Activated CD4-positive, alpha-beta T cell treated with anti-CD3 and anti-CD28 coated beads, Interleukin-2, amount 50 U/mL, for 1 hour (primary cell): ENCODE data around the gene LATS1.
"Not testable (repeated sequence)": the region's sequence is repeated elsewhere in the genome, so short reads cannot be mapped to it uniquely, and the experiment has no call there.

Experiments
- DNase-seq: peaks from one replicate; pipeline ENCODE4 v3.0.0-alpha.2; 2020

The LATS1 gene

DNA sequence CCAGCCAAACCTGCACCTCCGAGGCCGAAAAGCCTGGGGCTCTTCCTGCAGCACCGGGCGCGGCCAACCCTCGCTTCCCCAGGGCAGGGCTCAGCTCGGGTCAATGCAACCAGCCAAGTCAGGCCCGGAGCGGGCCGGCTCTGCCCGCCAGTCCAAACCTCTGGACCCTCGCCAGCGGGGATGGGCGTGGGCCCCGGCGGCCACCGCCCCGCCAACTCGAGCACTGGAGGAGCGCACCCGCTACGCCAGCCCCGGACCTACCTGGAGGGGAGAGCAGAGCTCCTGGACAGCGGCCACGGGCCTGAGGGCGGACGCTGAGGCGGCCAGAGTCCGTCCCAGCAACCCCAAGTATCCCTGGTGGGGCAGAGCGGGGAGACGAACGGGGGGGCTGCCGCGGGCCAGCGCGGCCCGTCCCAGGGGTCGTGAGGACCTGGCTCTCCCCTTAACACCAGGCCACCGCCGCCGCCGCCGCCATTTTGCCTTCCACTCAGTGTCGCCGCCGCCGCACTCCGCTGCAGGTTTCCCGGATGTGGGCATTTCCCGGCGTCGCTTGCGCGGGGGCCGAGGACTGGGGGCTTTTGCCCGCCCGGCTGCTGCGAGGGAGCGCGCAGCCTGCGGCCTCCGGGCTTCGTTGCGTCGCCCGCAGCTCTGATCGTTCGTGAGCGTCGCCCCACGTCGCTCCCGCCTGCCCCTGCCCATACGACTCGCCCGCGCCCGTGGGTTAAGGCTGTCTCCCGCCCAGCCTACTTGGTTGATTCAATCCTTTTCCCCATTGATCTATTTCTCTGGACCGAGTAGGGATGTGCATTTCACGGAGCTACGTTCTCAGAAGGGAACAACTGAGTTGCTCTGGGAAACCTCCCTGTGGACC, at the start of gene LATS1:
LATS1 (minus strand) TSS at position 514 of the 871 bp plus-strand sequence. CDS start 15,975 bp downstream, outside the sequence.
- DNase-seq = peak; percentile 90

DNA sequence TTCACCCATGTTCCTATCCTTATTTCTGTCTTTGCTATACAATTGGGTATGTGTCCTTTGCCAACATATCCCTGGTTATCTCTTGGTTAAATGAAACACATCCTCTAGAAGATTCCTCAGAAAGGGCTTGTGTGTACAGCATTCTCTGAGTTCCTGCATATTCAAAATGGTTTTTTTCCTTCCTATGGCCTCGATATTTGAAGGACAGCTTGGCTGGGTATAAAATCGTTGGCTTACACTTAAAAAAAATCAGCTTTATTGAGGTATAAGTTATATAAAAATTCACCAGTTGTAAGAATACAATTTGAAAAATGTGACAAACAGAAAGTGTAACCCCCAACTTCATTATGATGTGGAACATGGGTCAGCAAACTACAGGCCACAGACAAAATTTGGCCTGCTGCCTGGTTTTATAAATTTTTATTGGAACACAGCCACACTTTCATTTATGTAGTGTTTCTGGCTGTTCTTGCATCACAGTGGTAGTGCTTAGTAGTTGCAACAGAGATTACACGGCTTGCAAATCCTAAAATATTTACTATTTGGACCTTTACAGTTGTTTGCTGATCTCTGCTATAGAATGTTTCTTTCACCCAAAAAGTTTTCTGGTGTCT, 48.4 kb upstream of the LATS1 start:
- DNase-seq = no peak

DNA sequence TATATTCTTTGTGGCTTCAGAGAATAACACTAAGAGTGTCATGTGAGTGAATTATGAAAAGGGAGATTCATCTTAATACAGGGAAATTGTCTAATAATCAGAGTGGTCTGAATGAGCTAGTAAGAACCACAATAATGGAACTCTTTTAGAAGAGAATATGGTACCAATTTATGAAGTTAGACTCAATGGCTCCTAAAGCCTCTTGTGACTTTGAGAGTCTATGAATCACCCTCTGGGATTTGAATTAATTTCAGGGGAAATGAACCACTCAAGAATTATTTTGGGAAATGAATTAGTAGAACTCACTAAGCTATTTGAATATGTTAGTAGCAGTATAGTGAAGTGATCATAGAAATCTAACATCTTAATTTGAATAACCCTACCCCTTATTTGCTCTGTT, 46.0 kb upstream of the LATS1 start:
- no peak for DNase-seq

DNA sequence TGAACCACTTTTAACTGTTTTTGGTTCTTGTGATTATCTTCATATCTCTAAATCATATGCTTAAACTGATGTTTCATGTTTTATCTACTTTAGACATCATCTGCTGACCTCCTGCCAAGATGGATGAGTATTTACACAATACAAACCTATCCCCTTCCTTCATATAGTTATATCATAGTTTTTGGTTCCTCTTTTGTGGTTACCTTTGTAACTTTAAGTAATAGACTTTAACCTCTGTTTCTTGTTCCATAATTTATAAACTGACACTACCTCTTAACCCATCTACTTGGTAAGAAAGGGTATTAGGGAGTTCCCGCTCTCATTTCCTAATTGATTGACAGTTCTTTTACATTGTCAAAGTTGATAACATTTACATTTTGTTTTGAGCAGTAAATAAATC, 43.5 kb upstream of the LATS1 start:
- no peak for DNase-seq

DNA sequence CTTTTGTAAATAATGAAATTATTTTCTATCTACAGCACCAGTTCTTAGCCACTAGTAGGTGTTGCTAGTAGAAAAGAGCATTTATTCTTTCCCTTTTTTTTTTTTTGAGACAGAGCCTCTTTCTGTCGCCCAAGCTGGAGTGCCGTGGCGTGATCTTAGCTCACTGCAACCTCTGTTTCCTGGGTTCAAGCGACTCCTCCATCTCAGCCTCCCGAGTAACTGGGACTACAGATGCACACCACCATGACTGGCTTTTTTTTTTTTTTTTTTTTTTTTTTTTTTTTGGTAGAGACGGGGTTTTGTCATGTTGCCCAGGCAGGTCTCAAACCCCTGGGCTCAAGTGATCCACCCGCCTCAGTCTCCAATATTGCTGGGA, 38.3 kb upstream of the LATS1 start:
- DNase-seq = no peak

DNA sequence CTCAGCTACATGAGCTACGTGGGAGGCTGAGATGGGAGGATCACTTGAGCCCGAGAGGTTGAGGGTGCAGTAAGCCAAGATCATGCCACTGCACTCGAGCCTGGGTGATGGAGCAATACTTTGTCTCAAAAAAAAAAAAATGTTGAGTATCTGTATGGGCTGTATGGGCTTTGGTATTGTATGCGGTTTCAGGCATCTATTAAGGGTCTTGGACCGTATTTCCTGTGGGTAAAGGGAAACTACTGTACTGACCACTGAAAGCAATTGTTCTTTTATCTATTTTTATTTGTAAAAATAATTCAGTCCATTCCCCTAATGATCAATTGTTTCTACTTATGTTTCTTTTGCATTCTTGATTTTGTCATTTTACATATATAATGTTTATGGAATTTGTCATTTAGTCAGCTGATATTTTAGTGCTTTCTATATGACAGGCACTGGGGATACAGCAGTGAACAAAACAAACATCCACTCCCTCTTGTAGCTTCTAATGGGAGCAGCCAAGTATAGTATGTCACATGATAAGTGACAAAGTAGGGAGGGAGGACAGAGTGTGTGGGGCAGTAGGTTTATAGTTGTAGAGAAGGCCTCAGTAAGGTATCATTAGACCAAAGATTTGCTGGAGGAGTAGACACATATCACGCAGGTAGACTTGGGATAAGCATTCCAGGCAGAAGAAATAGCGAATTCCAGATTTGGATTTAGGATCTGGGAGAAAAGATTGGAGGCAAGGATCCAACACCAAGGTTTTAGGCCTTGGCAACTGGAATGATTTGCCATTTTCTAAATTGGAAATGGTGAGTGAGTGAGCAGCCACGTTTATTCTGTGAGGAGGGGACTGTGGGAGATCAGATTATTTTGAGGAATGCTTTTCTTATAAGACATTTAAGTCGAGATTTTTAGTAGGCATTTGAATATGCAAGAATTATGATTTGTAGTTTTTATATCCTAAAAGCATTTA, 37.7 kb upstream of the LATS1 start:
- DNase-seq = no peak

DNA sequence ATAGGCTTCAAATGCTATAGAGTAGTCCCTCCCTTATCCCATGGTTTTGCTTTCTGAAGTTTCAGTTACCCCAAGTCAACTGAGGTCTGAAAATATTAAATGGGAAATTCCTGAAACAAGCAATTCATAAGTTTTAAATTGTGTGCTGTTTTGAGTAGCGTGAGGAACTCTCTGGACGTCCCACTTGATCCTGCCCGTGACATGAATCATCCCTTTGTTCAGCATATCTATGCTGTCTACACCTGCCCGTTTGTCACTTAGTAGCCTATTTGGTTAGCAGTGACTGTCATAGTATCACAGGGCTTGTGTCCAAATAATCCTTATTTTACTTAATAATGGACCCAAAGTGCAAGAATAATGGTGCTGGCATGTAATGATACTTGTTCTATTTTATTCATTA, 36.6 kb upstream of the LATS1 start:
- no peak for DNase-seq

DNA sequence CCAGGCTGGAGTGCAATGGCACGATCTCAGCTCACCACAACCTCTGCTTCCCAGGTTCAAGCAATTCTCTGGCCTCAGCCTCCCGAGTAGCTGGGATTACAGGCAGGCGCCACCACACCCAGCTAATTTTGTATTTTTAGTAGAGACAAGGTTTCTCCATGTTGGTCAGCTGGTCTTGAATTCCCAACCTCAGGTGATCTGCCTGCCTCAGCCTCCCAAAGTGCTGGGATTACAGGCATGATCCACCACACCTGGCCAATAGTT, 35.4 kb upstream of the LATS1 start:
- DNase-seq = not testable (repeated sequence)

DNA sequence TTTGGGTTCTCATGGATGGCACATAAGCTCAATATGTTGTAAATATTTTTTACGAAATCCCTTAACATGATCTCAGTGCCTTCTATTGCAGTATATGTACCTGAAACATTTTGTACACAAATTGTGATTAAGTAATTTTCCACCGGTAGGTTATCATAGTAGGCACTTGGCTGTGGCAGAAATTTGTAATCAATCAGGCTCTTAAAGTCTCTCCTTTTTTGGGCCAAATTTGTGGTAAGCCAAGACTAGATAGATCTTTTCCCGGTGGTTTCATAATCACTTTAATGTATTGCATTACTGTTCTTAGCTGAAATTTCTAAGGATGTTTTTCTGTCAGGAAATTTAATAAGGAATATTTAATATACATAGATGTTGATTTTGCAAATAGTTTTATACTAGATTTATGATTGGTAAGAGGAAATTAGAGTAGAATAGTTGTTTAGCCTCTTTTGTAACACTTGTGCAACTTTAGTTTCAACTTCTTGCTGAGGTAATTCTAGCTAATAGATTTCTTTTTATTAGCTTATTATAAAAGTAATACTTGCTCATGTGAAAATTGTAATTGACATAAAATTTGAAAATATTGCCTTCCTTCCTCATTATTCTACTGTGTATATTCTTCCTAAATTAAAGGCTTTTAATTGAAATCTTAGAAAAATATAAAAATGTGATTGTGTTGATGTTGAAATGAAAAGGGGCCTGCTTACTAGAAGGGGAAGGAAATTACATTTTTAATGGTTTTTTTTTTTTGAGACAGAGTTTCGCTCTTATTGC, 34.9 kb upstream of the LATS1 start:
- DNase-seq = no peak

DNA sequence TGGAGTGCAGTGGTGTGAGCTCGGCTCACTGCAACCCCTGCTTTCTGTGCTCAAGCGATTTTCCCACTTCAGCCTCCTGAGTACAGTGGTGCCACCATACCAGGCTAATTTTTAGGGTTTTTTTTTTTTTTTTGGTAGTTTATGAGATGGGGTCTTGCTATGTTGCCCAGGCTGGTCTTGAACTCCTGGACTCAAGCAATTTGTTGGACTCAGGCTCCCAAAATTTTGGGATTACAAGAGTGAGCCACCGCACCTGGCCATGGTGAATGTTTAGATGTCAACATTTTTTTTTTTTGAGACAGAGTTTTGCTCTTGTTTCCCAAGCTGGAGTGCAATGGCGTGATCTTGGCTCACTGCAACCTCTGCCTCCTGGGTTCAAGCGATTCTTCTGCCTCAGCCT, 34.0 kb upstream of the LATS1 start:
- not testable (repeated sequence) for DNase-seq

DNA sequence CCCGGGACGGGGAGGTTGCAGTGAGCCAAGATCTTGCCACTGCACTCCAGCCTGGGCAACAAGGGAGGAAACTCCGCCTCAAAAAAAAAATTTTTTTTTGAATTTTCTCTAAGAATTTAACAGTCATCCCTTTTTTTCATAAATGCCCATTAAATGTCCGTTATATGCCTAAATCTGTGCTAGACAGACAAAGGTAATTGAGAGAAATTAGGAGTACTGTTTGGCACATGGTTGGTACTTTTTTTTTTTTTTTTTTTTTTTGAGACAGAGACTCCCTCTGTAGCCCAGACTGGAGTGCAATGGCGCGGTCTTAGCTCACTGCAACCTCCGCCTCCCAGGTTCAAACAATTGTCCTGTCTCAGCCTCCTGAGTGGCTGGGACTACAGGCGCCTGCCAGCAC, 33.3 kb upstream of the LATS1 start:
- DNase-seq = no peak

DNA sequence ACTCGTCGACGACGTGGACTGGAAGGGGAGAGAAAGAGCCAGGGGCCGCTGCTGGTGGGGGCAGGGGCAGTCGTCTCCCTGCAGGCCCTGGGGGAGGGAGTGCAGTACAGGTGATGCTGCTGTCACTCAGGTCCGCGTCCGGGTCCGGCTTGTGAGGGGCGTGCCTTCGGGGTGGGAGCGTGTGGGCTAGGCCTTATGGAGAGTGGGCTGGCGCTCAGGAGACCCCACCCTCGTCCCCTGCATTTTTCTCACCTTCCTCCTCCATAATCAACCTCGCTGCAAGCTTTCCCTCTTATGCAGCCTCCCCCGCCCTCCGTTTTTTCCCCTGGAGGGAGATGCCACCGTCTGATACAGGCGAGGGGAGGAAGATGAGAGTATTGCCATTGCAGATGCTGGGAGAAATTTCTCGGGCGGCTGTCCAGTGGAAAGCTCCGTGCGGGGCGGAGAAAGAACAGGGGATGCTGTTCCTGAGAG, 32.3 kb upstream of the LATS1 start:
- peak; percentile 31 for DNase-seq

DNA sequence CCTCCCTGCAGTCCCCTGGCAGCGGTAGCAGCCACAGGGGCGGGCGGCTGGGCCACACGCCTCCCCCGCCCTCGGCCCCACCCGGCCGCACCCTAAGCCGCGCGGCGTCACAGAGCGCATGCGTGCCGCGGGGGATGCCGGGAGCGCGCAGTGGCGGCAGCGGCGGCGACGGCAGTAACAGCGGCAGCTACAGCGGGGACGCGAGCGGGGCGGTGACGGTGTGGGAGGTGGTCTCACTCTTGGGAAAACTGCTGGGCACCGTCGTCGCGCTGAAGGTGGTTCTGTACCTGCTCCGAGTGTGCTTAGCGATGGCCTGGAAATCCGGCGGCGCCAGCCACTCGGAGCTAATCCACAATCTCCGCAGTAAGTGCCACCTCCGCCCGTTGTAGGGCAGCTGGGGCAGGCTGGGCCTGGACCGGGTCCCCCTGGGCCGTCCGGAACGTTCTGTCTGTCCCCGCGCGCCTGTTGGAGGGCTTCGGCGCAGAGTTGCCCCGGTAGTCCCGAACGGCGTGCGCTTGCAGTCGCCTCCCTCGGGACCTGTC, 31.8 kb upstream of the LATS1 start, which contains the start of gene PCMT1:
PCMT1 (plus strand) TSS at position 148 of the 542 bp plus-strand sequence; CDS start at position 309, 161 bp downstream.
- DNase-seq = peak; percentile 85

DNA sequence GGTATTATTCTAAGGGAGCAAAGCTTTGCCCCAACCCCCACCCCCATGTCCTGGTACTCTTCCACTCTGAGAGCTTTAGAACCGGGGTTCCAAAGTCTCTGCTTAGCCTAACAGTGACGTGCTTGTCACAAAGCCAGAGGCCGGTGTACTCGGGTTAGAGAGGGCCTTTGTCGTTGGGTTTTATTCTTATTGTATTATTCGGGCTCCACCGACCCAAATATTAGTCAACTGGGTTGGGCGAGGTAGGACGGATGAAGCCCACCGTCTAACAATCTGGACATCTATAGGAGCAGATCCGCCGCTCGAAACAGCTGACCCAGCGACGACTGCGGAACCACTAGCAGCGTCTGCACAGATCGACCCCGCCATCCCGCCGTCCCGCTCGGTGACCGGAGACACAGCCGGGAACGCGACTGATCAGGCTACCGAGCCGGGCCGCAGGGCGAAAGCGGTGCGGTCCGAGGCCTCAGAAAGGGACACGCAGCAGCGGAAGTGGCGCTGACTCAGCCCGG, 31.2 kb upstream of the LATS1 start:
- not testable (repeated sequence) for DNase-seq

DNA sequence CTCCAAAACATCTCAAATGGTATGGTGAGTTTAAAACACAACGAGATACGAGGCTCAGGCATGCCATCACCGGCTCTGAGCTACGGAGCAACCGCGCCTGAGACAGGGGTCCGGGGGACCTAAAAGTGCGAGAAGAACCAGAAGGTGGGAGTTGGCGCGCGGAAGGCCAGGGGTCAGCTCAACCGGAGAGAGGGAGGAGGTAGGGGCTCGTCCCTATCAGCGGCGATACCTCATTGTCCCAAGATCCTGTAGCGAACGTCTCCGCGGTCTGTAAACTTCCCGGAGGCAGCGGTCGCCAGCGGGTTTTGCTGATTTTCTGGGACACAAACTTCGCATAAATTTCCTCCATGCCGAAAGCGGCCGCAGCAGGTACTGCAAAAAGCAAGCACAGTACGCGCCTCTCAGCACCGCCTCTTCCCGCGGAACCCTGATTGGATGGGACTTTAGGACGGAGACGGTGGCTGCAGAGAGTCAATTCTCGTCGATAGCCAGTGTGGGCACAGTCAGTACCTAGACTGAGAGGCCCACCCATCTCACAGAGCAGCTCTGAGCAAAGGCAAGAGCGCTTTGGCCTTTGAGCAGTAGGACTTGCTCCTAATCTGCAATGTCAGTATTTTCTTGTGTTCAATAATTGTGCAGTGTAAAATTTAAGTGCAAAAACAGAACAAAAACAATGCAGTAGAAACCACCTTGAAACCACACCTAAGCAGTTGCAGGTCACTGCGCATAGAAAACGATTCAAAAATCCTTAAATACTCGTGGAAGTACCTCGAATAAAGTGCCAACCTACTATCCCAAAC, 28.4 kb upstream of the LATS1 start, which contains the start of gene NUP43:
NUP43 (minus strand) TSS at position 383 of the 800 bp plus-strand sequence; CDS start at position 349, 34 bp downstream.
- peak; percentile 94 for DNase-seq

DNA sequence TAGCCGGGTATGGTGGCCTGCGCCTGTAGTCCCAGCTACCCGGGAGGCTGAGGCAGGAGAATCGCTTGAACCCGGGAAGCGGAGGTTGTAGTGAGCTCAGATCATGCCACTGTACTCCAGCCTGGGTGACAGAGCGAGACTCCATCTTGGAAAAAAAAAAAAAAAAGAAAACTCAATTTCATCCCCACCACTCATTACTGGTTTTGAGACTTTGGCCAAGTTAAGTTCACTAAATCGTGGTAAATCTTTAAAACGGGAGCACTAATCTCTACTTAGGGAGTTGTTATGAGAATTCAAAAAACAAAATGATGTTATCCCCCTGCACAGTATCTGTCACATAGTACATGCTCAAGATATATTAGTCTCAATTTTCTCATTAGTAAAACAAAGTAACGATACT, 27.4 kb upstream of the LATS1 start:
- not testable (repeated sequence) for DNase-seq

DNA sequence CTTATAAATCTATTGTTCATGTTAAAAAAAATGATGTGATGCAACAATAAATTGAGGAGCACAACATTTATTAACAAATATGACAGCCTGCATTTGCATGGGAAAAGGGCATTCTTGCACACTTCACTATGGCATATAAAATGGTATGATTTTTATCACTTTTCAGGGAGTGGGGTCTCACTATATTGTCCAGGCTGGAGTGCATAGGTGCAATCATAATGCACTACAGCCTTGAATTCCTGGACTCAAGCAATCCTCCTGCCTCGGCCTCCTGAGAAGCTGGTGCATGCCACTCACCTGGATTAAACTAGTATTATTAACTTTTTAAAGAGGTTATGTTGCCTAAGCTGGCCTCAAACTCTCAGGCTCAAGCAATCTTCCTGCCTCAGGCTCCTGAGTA, 17.0 kb upstream of the LATS1 start:
- DNase-seq = no peak

DNA sequence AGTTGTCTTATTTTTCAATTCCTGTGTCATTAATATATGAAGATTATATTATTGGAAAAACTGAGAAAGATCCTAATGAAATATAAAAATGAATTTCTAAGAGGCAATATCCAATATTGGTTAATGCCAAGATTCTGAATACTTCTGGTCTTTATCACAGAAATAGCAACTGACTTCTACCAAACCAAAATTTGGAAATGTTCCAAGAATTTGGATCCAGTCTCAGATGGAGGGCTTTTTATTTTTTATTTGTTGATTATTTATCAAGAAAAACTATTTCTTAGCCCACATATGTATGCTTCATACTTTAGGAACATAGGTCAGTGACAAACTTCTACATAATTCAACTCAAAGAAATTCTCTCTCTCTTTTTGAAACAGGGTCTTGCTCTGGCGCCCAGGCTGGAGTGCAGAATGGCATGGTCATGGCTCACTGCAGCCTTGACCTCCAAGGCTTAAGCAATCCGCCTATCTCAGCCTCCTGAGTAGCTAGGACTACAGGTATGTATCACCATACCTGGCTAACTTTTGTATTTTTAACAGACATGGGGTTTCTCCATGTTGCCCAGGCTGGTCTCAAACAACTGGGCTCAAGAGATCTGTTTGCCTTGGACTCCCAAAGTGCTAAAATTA, 15.3 kb upstream of the LATS1 start:
- no peak for DNase-seq

DNA sequence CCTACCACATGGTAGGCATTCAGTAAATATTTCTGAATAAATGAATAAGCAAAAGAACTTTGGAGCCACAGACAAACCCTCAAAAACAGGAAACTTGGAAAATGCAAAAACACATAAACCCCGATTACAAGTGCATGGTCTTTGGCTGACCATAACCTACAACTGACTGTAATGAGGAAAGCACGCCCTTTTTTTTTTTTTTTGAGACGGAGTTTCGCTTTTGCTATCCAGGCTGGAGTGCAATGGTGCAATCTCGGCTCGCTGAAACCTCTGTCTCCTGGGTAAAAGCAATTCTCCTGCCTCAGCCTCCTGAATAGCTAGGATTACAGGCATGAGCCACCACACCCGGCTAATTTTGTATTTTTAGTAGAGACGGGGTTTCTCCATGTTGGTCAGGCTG, 11.9 kb upstream of the LATS1 start:
- DNase-seq = no peak

DNA sequence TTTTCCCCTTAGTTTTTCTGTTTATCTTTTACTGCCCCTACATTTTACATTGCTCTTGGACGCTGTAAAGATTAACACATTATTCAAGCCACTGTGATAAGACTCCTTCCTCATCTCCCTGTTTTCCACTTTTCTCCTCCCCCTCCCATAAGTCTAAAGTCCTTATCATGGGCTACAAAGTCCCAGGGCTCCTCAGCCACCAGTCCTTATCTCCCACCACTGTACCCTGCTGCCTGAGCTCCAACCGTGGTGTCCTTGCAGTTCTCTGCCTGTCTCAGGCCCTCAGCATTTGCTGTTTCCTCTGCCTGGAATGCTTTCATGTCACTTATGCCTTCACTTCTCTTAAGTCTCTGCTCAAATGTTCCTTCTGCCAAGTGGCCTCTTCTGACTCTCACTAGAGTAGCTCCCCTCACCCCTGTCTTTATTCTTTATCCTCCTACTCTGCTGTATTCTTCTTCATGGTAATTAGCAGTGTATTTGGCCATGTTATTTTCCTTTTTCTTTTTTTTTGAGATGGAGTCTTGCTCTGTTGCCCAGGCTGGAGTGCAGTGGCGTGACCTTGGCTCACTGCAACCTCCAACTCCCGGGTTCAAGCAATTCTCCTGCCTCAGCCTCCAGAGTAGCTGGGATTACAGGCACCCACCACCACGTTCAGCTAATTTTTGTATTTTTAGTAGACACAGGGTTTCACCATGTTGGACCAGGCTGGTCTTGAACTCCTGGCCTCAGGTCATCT, 10.8 kb upstream of the LATS1 start:
- DNase-seq = no peak
